ENCODE results near the gene INTS14.

DNA sequence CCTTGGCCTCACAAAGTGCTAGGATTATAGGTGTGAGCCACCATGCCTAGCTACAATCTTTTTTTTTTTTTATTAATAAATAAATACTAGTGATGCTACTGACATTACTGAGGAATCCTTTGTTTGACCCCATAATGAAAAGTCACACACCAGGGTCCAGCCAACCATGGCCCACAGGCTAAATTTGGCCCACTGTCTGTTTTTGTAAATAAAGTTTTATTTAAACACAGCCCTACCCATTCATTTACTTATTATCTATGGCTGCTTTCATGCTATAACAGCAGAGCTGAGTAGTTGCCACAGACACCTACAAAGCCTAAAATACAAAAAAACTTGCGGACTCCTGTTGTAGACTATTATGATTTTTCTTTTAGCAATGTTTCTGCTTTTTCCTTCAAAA lies 7.4 kb downstream of the INTS14 start:
- TF ChIP-seq, protein P1, sequence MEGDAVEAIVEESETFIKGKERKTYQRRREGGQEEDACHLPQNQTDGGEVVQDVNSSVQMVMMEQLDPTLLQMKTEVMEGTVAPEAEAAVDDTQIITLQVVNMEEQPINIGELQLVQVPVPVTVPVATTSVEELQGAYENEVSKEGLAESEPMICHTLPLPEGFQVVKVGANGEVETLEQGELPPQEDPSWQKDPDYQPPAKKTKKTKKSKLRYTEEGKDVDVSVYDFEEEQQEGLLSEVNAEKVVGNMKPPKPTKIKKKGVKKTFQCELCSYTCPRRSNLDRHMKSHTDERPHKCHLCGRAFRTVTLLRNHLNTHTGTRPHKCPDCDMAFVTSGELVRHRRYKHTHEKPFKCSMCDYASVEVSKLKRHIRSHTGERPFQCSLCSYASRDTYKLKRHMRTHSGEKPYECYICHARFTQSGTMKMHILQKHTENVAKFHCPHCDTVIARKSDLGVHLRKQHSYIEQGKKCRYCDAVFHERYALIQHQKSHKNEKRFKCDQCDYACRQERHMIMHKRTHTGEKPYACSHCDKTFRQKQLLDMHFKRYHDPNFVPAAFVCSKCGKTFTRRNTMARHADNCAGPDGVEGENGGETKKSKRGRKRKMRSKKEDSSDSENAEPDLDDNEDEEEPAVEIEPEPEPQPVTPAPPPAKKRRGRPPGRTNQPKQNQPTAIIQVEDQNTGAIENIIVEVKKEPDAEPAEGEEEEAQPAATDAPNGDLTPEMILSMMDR (IDR thresholded peaks at IDR 0.05): no peak
- no peak for TF ChIP-seq POLR2A (IDR thresholded peaks at IDR 0.05)

All from testis (tissue), 2 donors.